ENCODE results near the gene C19orf53. TPM values are rescaled to one million over a fixed set of nuclear protein-coding genes. Genes with fewer than 3 reads are reported as not detected.

The C19orf53 gene
- total and polyA plus RNA-seq, 2 of the 13 experiments (the other 11 are each of a cell fraction or from before 2014, with no cell fraction given): 129 to 130 TPM

DNA sequence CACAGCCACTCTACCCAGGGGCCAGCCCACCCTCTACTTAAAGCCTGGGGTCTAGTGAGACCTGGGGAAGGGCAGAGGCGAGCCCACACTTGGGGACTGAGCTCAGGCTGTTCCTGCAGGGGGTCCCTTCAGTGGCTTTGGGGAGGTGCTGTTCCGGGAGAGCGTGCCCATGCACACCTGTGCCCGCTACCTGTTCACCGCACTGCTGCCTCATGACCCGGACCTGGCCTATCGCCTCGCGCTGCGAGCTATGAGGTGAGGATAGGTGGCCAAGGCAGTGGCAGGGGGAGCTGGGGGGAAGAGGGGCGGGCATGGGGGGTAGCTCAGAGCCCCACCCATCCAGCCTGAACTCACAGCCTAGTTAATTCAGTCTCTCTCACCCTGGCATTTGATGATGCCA lies 45.0 kb downstream of the C19orf53 start (continued):
- TF ChIP-seq, protein P1, sequence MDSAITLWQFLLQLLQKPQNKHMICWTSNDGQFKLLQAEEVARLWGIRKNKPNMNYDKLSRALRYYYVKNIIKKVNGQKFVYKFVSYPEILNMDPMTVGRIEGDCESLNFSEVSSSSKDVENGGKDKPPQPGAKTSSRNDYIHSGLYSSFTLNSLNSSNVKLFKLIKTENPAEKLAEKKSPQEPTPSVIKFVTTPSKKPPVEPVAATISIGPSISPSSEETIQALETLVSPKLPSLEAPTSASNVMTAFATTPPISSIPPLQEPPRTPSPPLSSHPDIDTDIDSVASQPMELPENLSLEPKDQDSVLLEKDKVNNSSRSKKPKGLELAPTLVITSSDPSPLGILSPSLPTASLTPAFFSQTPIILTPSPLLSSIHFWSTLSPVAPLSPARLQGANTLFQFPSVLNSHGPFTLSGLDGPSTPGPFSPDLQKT (CRISPR knock-in tag; IDR thresholded peaks at IDR 0.05; ENCODE audit: borderline replicate concordance): no peak
- TF ChIP-seq, protein P2, sequence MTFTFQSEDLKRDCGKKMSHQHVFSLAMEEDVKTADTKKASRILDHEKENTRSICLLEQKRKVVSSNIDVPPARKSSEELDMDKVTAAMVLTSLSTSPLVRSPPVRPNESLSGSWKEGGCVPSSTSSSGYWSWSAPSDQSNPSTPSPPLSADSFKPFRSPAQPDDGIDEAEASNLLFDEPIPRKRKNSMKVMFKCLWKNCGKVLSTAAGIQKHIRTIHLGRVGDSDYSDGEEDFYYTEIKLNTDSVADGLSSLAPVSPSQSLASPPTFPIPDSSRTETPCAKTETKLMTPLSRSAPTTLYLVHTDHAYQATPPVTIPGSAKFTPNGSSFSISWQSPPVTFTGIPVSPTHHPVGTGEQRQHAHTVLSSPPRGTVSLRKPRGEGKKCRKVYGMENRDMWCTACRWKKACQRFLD (CRISPR knock-in tag; IDR thresholded peaks at IDR 0.05; ENCODE audit: borderline replicate concordance): no peak
- TF ChIP-seq ZNF451 (CRISPR knock-in tag; IDR thresholded peaks at IDR 0.05): no peak

DNA sequence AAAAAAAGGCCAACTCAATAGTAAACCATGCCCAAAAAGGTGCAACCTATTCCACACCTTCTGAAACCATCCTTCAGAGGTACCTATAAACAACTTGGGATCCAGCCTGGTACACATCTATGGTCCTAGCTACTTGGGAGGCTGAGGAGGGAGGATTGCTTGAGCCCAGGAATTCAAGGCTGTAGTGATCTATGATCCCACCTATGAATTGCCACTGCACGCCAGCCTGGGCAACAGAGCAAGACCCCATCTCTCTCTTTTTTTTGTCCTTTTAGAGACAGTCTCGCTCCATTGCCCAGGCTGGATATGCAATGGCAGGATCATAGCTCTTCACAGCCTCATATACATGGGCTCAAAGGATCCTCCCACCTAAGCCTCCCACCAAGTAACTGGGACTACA lies 47.0 kb downstream of the C19orf53 start:
- WGBS (ENCODE audit: low lambda C conversion rate): 87% methylated on average over 2 of the region's 2 CpGs
- FAIRE-seq (no peak), DNase-seq (ENCODE audit: low spot score) (no peak), ATAC-seq (no peak)
- ChIA-PET CTCF (ENCODE audit: low intra/inter-chr PET ratio, low total read pairs) (no interaction called here), POLR2A (no interaction called here)
- H3K27ac ChIP-seq (ENCODE audit: extremely low read length, insufficient read depth, low read length): no peak overlapping the region
- H3K4me2 ChIP-seq (ENCODE audit: low read depth, low read length): no peak overlapping the region
- intact Hi-C loops (cut with micrococcal nuclease; ENCODE audit: unreplicated experiment): no loop called here
- BruUV-seq (replicated peaks): no TSS peak
- H2AFZ ChIP-seq (ENCODE audit: low read length): no peak overlapping the region
- H3K79me2 ChIP-seq (ENCODE audit: insufficient read depth, low read length): no peaks in the 10 kb centered on the region
- H3K4me3 ChIP-seq (replicated peaks in 1 of 3; ENCODE audit: insufficient read depth in 1 of 3, low read depth in 2 of 3, low read length in 3 of 3): no peak overlapping the region
- TF ChIP-seq MZF1 (CRISPR knock-in tag; IDR thresholded peaks at IDR 0.05; ENCODE audit: borderline replicate concordance): no peak
- TF ChIP-seq RFX5 (IDR thresholded peaks at IDR 0.05; ENCODE audit: low read depth, low read length): no peak
- TF ChIP-seq ERF (CRISPR knock-in tag; IDR thresholded peaks at IDR 0.05): no peak
- TF ChIP-seq ELF1 (CRISPR knock-in tag; IDR thresholded peaks at IDR 0.05): no peak
- TF ChIP-seq ZNF350 (CRISPR knock-in tag; IDR thresholded peaks at IDR 0.05; ENCODE audit: borderline replicate concordance, low read depth): no peak
- no peak for TF ChIP-seq ZNF850 (CRISPR knock-in tag; conservative IDR thresholded peaks at IDR 0.05)
- TF ChIP-seq, protein P3, sequence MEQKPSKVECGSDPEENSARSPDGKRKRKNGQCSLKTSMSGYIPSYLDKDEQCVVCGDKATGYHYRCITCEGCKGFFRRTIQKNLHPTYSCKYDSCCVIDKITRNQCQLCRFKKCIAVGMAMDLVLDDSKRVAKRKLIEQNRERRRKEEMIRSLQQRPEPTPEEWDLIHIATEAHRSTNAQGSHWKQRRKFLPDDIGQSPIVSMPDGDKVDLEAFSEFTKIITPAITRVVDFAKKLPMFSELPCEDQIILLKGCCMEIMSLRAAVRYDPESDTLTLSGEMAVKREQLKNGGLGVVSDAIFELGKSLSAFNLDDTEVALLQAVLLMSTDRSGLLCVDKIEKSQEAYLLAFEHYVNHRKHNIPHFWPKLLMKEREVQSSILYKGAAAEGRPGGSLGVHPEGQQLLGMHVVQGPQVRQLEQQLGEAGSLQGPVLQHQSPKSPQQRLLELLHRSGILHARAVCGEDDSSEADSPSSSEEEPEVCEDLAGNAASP (CRISPR knock-in tag; IDR thresholded peaks at IDR 0.05; ENCODE audit: borderline replicate concordance): no peak
- no peak for TF ChIP-seq ZNF615 (CRISPR knock-in tag; IDR thresholded peaks at IDR 0.05; ENCODE audit: borderline replicate concordance)
- TF ChIP-seq ZNF44 (CRISPR knock-in tag; IDR thresholded peaks at IDR 0.05): no peak
- no peak for TF ChIP-seq ESRRA (CRISPR knock-in tag; IDR thresholded peaks at IDR 0.05; ENCODE audit: low read depth)
- TF ChIP-seq NR2F6 (IDR thresholded peaks at IDR 0.05): no peak
- TF ChIP-seq NR2F6 (CRISPR knock-in tag; IDR thresholded peaks at IDR 0.05): no peak
- TF ChIP-seq YEATS4 (CRISPR knock-in tag; IDR thresholded peaks at IDR 0.05; ENCODE audit: borderline replicate concordance): no peak
- no peak for TF ChIP-seq KLF11 (CRISPR knock-in tag; IDR thresholded peaks at IDR 0.05)
- H3K9me3 ChIP-seq (ENCODE audit: low read length): no peaks in the 10 kb centered on the region
- no peaks in the 10 kb centered on the region for H4K20me1 ChIP-seq (ENCODE audit: insufficient read depth, low read length)
- no peaks in the 10 kb centered on the region for H3K36me3 ChIP-seq (replicated peaks in 1 of 2; ENCODE audit: control insufficient read depth in 1 of 2, insufficient read depth in 2 of 2, low read length in 2 of 2)
- in situ Hi-C loops (cut with HindIII; ENCODE audit: extremely low pct_ligation_motif_present, low pct_unique_long_range_greater_than_20kb): no loop called here
- H3K9ac ChIP-seq (ENCODE audit: insufficient read depth, low read depth, low read length): no peak overlapping the region
- no peaks in the 10 kb centered on the region for H3K4me1 ChIP-seq (ENCODE audit: insufficient read depth, low read length)
- no peaks in the 10 kb centered on the region; a peak in 1 of 5 replicates for H3K27me3 ChIP-seq (ENCODE audit: control insufficient read depth in 1 of 2, insufficient read depth in 2 of 2, low read length in 2 of 2)

Data from HepG2 (cell line).